Lower lobe of right lung (tissue), 2 donors: Measurements from ENCODE around the gene MED1. TPM values are rescaled to one million over a fixed set of nuclear protein-coding genes. Genes with fewer than 3 reads are reported as not detected.
"Not testable (repeated sequence)": the region's sequence is repeated elsewhere in the genome, so short reads cannot be mapped to it uniquely, and the experiment has no call there.

Source experiments
- ATAC-seq, 2 donors: fragments of 200-7000 bp; cut with Tn5 transposase; one replicate each; pipeline ENCODE4 v1.9.1; 2020 to 2022; ENCODE audit warnings: mild to moderate bottlenecking in 2 of 2, moderate library complexity in 2 of 2
- DNase-seq: peaks from one replicate; pipeline ENCODE4 v3.0.0-alpha.2; 2020
- H3K27ac ChIP-seq: fragments of 200-600 bp; one replicate; pipeline ENCODE4 v1.8.0; 2022
- H3K27me3 ChIP-seq: fragments of 200-600 bp; one replicate; pipeline ENCODE4 v1.8.0; 2022; ENCODE audit warnings: low read depth
- H3K36me3 ChIP-seq: fragments of 200-600 bp; one replicate; pipeline ENCODE4 v1.8.0; 2022; ENCODE audit warnings: mild to moderate bottlenecking
- H3K4me1 ChIP-seq: fragments of 200-600 bp; one replicate; pipeline ENCODE4 v1.8.0; 2022
- H3K4me3 ChIP-seq: fragments of 200-600 bp; one replicate; pipeline ENCODE4 v1.8.0; 2022; ENCODE audit warnings: mild to moderate bottlenecking
- H3K9me3 ChIP-seq: fragments of 200-600 bp; one replicate; pipeline ENCODE4 v1.8.0; 2022
- CTCF ChIP-seq: fragments of 200-600 bp; IDR thresholded peaks from one replicate; pipeline ENCODE4 v1.8.0; 2022; ENCODE audit warnings: antibody characterized with exemption, mild to moderate bottlenecking
- intact Hi-C: fragments of 100-400 bp; cut with DNase I; formaldehyde crosslinking; loops from one replicate; pipeline ENCODE4 v1.11.0; 2022
- total RNA-seq: library from RNA; stranded (reverse); fragmentation: NEBNext Ultra II Directional; extraction: Animal tissue kit (Norgen Biotek cat#: 25700); gene quantifications from one replicate; pipeline ENCODE4 v1.2.1, GENCODE V29; 2021
- donor health status: DM: no; HTN: yes; CAD: no; lungs with severe emphysema.

The MED1 gene
- total RNA-seq, 1 donor from 2014 or later, result 33.6 TPM

DNA sequence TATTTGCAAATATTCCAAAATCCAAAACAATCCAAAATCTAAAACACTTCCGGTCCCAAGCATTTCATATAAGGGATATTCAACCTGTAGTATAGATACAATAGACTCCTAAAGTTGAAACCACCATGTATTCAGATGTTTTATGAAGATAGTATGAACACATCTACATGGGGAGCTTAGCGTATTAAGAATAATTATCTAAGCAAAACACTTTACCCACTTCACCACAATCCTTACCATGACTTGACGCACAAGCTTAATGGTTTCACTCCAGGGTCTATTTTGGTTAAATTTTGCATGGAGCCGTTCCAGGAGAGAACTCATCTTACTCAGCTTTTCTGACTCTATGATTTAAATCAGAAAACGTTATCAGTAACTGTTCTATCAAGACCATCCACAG is 3.5 kb downstream of the MED1 start:
- H3K4me3 ChIP-seq, result no peak overlapping the region
- H3K9me3 ChIP-seq, result no peaks in the 10 kb centered on the region
- no peak overlapping the region for H3K27ac ChIP-seq
- no peak for ATAC-seq
- H3K27me3 ChIP-seq, result no peaks in the 10 kb centered on the region
- no peak for TF ChIP-seq CTCF
- H3K36me3 ChIP-seq, result peaks cover 58% of the 10 kb centered on the region
- intact Hi-C loops, result no loop called here
- H3K4me1 ChIP-seq, result peaks cover 14% of the 10 kb centered on the region
- no peak for DNase-seq

DNA sequence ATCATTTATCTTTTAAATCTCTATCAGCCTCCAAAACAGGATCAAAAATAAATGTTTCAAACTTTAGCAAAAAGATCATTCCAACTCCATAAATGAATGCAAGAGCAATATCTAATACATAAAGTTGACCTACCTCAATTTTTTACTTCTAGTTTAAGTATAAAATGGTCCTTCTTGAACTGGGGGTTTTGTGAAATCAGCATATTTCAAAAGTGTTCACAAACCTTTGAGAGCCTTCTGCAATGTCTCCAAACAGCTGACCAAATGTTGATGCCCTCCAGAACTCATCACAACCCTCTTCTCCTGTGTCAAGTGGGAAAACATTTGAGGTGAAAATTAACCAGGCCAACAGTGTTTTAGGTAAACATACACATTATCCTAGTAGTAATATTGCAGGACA is 7.7 kb downstream of the MED1 start:
- peaks cover 100% of the 10 kb centered on the region for H3K36me3 ChIP-seq
- no peaks in the 10 kb centered on the region for H3K9me3 ChIP-seq
- H3K4me3 ChIP-seq, result no peak overlapping the region
- no peaks in the 10 kb centered on the region for H3K27me3 ChIP-seq
- no peak for TF ChIP-seq CTCF
- intact Hi-C loops, result no loop called here
- no peak overlapping the region for H3K27ac ChIP-seq
- DNase-seq (no peak), ATAC-seq (no peak)
- H3K4me1 ChIP-seq, result no peaks in the 10 kb centered on the region

DNA sequence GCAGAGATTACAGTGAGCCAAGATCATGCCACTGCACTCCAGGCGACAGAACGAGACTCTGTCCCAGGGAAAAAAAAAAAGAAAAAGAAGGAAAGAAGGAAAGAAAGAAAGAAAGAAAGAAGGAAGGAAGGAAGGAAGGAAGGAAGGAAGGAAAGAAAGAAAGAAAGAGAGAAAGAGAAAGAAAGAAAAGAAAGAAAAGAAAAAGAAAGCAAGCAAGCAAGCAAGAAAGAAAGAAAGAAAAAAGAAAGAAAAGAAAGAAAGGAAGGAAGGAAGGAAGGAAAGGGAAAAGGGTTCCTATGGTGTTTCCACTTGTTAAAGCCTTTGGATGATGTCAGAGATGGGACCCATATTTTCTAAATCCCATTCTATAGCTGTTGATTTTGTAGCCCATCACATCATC is 11.2 kb downstream of the MED1 start:
- H3K9me3 ChIP-seq, intact Hi-C loops, H3K4me1 ChIP-seq, H3K27ac ChIP-seq, DNase-seq, H3K4me3 ChIP-seq, ATAC-seq, H3K27me3 ChIP-seq: not testable (repeated sequence)
- H3K36me3 ChIP-seq, result peaks cover 98% of the 10 kb centered on the region

- intact Hi-C loops, result no loop called here
- Histone ChIP-seq H3K27me3 (no peaks in the 10 kb centered on the region), H3K36me3 (peaks cover 100% of the 10 kb centered on the region), H3K27ac (no peak overlapping the region), H3K9me3 (no peaks in the 10 kb centered on the region), H3K4me3 (no peak overlapping the region), H3K4me1 (no peaks in the 10 kb centered on the region)
- DNase-seq (no peak), ATAC-seq (no peak)
- TF ChIP-seq CTCF, result no peak
These were observed 21.5 kb downstream of the MED1 start for GRCh38 chr17:39429600-39429999.

- ATAC-seq (no peak), DNase-seq (no peak)
- Histone ChIP-seq H3K36me3 (peaks cover 98% of the 10 kb centered on the region), H3K27ac (no peak overlapping the region), H3K27me3 (no peaks in the 10 kb centered on the region), H3K4me3 (no peak overlapping the region), H3K9me3 (no peaks in the 10 kb centered on the region), H3K4me1 (no peaks in the 10 kb centered on the region)
- intact Hi-C loops, result no loop called here
- no peak for TF ChIP-seq CTCF
These were observed 34.9 kb downstream of the MED1 start for GRCh38 chr17:39416141-39416540.

DNA sequence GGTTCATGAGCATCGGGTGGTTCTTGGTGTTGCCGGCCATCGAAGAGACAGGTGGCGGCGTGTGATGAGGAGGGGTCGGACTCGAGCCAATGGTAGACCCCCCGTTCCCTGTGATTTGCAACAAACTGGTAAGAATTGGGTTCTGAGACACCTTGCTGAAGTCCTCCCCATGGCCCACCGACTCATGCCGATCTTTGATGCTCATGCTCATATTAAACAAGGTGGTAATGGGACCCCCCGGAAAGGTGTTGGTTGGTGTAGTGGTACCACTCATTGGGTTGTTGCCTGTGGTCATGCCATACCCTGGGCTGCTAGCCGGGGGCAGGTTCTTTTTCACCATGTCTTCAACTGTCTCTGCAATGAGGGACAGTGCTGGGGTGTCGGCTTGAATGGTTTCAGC is 40.8 kb downstream of the MED1 start:
- Histone ChIP-seq H3K4me1 (no peaks in the 10 kb centered on the region), H3K4me3 (no peak overlapping the region), H3K27ac (no peak overlapping the region), H3K27me3 (no peaks in the 10 kb centered on the region), H3K9me3 (no peaks in the 10 kb centered on the region), H3K36me3 (peaks cover 90% of the 10 kb centered on the region)
- no peak for TF ChIP-seq CTCF
- intact Hi-C loops, result no loop called here
- no peak for DNase-seq
- ATAC-seq, result no peak
